Measurements from ENCODE around the gene FZD4. TPM values are rescaled to one million over a fixed set of nuclear protein-coding genes. Genes with fewer than 3 reads are reported as not detected.

Gene FZD4
- total RNA-seq, 1 donor from 2014 or later, result 4.7 TPM

DNA sequence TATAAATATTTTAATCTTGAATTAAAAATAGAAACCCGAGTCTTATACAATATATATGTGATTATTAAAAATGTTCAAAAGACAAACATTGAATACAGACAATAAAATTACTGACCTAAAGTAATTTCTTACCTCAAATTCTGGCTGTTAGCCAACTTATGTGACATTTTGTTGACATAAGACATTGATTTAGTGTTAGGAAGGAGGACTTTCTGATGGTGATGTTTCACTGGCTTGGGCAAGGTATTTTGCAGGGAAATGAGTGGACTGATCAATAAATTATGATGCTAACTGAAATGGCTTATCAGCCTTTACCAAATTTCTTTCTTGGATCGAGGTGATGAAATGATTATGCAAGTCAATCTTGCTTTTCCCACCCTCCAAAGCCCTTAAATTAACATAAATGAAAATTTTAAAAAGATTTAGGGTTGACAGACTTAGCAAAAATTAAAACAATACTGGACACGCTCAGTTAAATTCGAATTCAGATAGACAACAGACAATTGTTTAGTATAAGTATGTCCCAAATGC is 33.2 kb upstream of the FZD4 start:
- no peak for FAIRE-seq
- no peaks in the 10 kb centered on the region for H3K9me3 Mint-ChIP-seq (ENCODE audit: unreplicated experiment)
- no peak overlapping the region for H2AFZ ChIP-seq (ENCODE audit: low read depth, low read length)

GRCh38 chr11:86987679-86988078 is 32.5 kb upstream of the FZD4 start:
- H3K27me3 Mint-ChIP-seq (ENCODE audit: low read depth, unreplicated experiment), result no peaks in the 10 kb centered on the region
- FAIRE-seq, result no peak

More for the DNA sequence above, 33.2 kb upstream of the FZD4 start:
- Histone ChIP-seq H3K9ac (ENCODE audit: low read length) (no peak overlapping the region), H3K4me2 (ENCODE audit: low read length) (no peak overlapping the region), H3K79me2 (ENCODE audit: insufficient read depth, low read length) (no peaks in the 10 kb centered on the region), H3K4me3 (ENCODE audit: insufficient read depth, low read depth, low read length) (no peak overlapping the region), H4K20me1 (ENCODE audit: insufficient read depth, low read length) (no peaks in the 10 kb centered on the region), H3K27me3 (ENCODE audit: insufficient read depth, low read length) (no peaks in the 10 kb centered on the region), H3K27ac (ENCODE audit: low read depth, low read length) (no peak overlapping the region), H3K9me3 (ENCODE audit: insufficient read depth, low read depth, low read length) (no peaks in the 10 kb centered on the region), H3K36me3 (ENCODE audit: insufficient read depth, low read length) (no peaks in the 10 kb centered on the region), H3K4me1 (ENCODE audit: insufficient read depth, low read length) (peaks cover 5% of the 10 kb centered on the region)
- Mint-ChIP-seq H3K27me3 (ENCODE audit: low read depth, unreplicated experiment) (no peaks in the 10 kb centered on the region), H3K36me3 (ENCODE audit: low read depth, unreplicated experiment) (no peaks in the 10 kb centered on the region), H3K4me3 (ENCODE audit: unreplicated experiment) (no peak overlapping the region), H3K27ac (ENCODE audit: unreplicated experiment) (no peak overlapping the region), H3K4me1 (ENCODE audit: low read depth, unreplicated experiment) (peaks cover 20% of the 10 kb centered on the region)
- TF ChIP-seq CTCF (IDR thresholded peaks at IDR 0.05; ENCODE audit: insufficient read depth, low read depth, low read length) (no peak), EZH2 (IDR thresholded peaks at IDR 0.05; ENCODE audit: insufficient read depth, low read length) (no peak)
- DNase-seq (ENCODE audit: low read depth), result no peak

More at GRCh38 chr11:86987679-86988078, 32.5 kb upstream of the FZD4 start:
- Histone ChIP-seq H4K20me1 (ENCODE audit: insufficient read depth, low read length) (no peaks in the 10 kb centered on the region), H3K79me2 (ENCODE audit: insufficient read depth, low read length) (no peaks in the 10 kb centered on the region), H3K9me3 (ENCODE audit: insufficient read depth, low read depth, low read length) (no peaks in the 10 kb centered on the region), H3K4me2 (ENCODE audit: low read length) (no peak overlapping the region), H2AFZ (ENCODE audit: low read depth, low read length) (no peak overlapping the region), H3K27ac (ENCODE audit: low read depth, low read length) (no peak overlapping the region), H3K27me3 (ENCODE audit: insufficient read depth, low read length) (no peaks in the 10 kb centered on the region), H3K4me1 (ENCODE audit: insufficient read depth, low read length) (peaks cover 5% of the 10 kb centered on the region), H3K4me3 (ENCODE audit: insufficient read depth, low read depth, low read length) (no peak overlapping the region), H3K9ac (ENCODE audit: low read length) (no peak overlapping the region), H3K36me3 (ENCODE audit: insufficient read depth, low read length) (no peaks in the 10 kb centered on the region)
- H3K27ac Mint-ChIP-seq (ENCODE audit: unreplicated experiment), result no peak overlapping the region
- H3K4me1 Mint-ChIP-seq (ENCODE audit: low read depth, unreplicated experiment), result peaks cover 20% of the 10 kb centered on the region
- no peak for DNase-seq (ENCODE audit: low read depth)
- H3K9me3 Mint-ChIP-seq (ENCODE audit: unreplicated experiment), result no peaks in the 10 kb centered on the region
- no peaks in the 10 kb centered on the region for H3K36me3 Mint-ChIP-seq (ENCODE audit: low read depth, unreplicated experiment)
- TF ChIP-seq CTCF (IDR thresholded peaks at IDR 0.05; ENCODE audit: insufficient read depth, low read depth, low read length) (no peak), EZH2 (IDR thresholded peaks at IDR 0.05; ENCODE audit: insufficient read depth, low read length) (no peak)
- no peak overlapping the region for H3K4me3 Mint-ChIP-seq (ENCODE audit: unreplicated experiment)
